Embryonic facial prominence (tissue), 1 donor: ENCODE measurements around the gene NOC4L.

Source experiments
- DNase-seq: peaks from one replicate; pipeline ENCODE4 v3.0.0-alpha.2; 2016; ENCODE audit errors: extremely low spot score

Gene NOC4L

DNA sequence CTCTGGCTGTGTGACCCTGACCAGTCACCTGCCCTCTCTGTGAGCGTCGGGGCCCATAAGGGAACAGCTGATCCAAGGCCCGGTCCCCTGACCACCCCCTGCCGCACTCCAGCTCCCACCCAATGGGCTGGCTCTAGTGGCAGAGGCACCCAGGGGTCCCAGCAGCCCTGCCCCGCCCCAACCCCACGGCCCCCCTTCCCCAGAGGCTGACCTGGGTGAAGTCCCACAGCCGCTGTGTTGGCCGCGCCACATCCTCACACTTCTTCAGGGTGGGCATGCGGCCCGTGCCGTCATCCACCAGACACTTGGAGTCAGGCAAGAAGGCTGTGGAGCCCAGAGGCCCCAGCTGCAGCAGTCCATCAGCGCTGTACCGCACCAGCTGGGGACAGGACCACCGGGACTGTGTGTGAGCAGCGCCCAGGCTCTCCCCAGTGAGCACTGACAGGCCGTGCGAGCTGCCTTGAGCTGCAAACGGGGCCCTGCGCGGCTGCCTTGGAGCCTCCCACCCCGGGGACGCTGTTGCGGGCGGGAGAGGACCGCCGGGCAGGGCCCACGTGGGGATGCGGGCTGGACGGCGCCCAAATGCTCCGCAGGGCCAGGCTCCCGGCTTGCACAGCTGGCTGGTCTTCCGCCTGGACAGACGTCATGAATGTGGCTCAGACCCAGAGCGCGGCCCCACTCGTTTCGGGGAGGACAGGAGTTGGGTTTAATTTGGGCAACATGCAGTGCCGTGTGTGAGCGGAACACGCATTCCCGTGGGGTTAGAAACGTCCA, 53.5 kb downstream of the NOC4L start:
- DNase-seq: no peak

DNA sequence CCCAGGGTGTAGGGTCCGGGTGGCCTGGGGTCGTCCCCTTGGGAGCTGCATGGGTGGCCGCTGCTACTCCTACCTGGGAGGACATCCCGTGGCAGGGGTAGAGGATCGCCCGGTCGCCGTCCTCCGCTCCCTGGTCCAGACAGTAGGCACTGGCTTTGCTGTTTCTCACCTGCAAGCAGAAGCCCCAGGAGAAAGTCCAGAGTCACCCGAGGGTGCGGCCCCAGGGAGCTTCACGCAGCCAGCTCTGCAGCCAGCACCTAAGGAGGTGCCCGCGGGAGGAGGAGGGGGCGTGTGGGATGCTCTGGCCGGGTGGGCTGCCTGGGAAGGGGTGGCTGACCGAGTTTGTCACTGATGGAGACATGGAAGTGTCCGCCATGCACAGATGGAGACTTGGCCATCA, 54.8 kb downstream of the NOC4L start:
- DNase-seq: no peak

DNA sequence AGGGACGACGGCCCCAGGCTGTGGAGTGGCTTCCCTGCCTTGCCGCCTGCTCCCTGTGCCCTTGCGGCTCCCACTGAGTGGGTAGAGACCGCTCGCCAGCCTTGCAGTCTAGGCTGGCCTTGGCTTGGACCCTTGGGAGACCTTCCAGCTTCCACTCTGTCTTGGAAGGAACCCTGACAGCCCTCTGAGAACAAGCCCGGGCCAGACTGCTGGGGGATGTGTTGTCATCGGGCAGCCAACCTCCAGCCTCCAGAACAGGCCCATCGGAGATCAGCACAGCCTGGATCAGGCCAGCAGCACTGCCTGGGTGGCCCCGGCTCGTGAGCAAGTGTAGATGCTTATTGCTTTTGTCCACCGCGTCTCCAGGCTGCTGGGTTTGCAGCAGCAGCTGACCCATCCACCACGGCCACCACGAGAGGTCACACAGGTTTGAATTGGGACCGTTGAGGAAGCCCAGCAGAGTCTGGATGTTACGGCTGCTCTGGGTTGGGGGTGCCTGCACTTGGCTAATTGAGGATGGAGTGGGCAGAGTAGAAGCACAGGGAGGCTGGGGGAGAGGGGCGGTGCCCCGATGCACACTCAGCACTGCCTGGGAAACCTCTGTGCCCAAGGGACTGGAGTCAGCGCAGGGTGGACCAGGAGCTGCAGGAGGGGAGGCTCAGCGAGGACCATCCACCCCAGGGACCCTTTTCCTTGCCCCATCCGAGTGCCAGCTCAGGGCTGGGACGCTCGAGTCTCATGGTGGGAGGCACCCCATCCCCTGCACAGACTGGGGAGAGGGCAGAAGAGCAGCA, 55.5 kb downstream of the NOC4L start:
- no peak for DNase-seq

DNA sequence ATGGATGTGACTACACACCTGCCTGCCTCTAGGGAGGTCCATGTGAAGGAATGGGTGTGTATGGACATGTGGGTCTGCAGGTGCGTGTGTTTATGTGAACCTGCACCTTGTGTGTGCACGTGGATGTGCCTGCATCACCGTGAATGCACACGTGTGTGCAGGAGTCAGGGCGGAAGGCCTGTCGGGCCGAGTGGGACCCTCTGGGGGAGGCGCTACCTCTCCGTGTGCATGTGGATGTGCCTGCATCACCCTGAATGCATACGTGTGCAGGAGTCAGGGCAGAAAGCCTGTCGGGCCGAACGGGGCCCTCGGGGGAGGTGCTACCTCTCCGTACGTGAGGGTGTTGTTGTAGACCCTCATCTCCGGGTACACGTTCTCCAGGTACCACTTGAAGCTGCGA, 56.5 kb downstream of the NOC4L start:
- DNase-seq: no peak

DNA sequence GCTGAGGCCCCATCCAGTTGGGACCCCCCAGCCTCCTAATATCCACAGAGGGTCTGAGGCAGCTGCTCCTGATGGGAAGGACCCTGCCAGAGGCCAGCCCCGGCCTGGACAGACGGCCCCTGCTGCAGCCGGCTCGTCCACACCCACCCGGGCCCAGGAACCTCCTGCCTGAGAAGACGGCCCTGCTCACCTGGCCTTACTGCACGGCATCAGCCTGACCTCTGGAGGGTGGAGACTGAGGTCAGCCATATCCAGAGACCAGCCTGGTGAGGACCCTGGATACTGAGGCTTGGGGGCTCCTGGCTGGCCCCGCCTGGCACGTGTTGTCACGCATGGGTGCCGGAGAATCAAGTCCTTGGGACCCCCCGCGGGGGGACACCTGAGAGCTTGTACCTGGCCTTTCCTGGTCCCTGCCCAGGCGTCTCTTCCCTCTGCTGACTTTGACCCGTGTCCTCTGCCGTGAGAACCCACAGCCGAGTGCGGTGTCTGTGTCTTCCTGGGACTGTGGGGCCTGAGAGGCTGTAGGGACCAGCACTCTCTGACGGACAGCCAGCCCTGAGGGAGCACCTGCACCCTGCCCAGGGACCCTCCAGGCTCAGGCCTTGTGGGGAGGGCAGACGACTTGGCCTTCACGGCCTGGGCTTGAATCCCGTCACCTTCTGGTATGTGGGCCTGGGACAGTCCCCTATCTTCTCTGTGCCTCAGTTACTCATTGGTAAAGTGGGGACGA, 57.3 kb downstream of the NOC4L start:
- DNase-seq: no peak
